Measurements from ENCODE around the gene PLXND1.
"Not testable (repeated sequence)": the region's sequence is repeated elsewhere in the genome, so short reads cannot be mapped to it uniquely, and the experiment has no call there.

PLXND1 gene

GRCh38 chr3:129644836-129645235, 38.4 kb upstream of the PLXND1 start:
- no peak for TF ChIP-seq Cebpa-rat (IDR thresholded peaks at IDR 0.05)
- no peaks in the 10 kb centered on the region for H3K9me3 ChIP-seq
- H3K9ac ChIP-seq = no peak overlapping the region
- H3K4me1 ChIP-seq = 0 out of 2 replicates have a peak, but pooled peaks cover 7% of the 10 kb centered on the region
- H3K4me3 ChIP-seq = no peak overlapping the region
- H4K20me1 ChIP-seq = no peaks in the 10 kb centered on the region
- no peaks in the 10 kb centered on the region for H3K27me3 ChIP-seq
- H3K27ac ChIP-seq = no peak overlapping the region
- no peak overlapping the region for H3K4me2 ChIP-seq
- no peaks in the 10 kb centered on the region for H3K36me3 ChIP-seq

GRCh38 chr3:129641567-129642260, 35.2 kb upstream of the PLXND1 start:
- not testable (repeated sequence) for H3K9ac ChIP-seq, H3K4me1 ChIP-seq, H4K20me1 ChIP-seq, H3K27ac ChIP-seq, H3K4me3 ChIP-seq, H3K27me3 ChIP-seq, H3K4me2 ChIP-seq, H3K36me3 ChIP-seq, H3K9me3 ChIP-seq

- not testable (repeated sequence) for H3K27me3 ChIP-seq, H4K20me1 ChIP-seq, H3K9ac ChIP-seq, H3K27ac ChIP-seq, H3K4me1 ChIP-seq, H3K4me3 ChIP-seq, H3K4me2 ChIP-seq, H3K36me3 ChIP-seq
- H3K9me3 ChIP-seq = peaks cover 13% of the 10 kb centered on the region
These were observed 34.5 kb upstream of the PLXND1 start for GRCh38 chr3:129640985-129641384.

GRCh38 chr3:129638481-129638880, 32.0 kb upstream of the PLXND1 start:
- Histone ChIP-seq H4K20me1 (no peaks in the 10 kb centered on the region), H3K4me2 (no peak overlapping the region), H3K4me1 (0 out of 2 replicates have a peak, but pooled peaks cover 4% of the 10 kb centered on the region), H3K4me3 (no peak overlapping the region), H3K9ac (no peak overlapping the region), H3K9me3 (peaks cover 23% of the 10 kb centered on the region), H3K27ac (no peak overlapping the region), H3K36me3 (no peaks in the 10 kb centered on the region), H3K27me3 (no peaks in the 10 kb centered on the region)
- no peak for TF ChIP-seq Cebpa-rat (IDR thresholded peaks at IDR 0.05)

GRCh38 chr3:129636082-129636481, 29.6 kb upstream of the PLXND1 start:
- Histone ChIP-seq H3K9ac (no peak overlapping the region), H3K27ac (no peak overlapping the region), H3K27me3 (no peaks in the 10 kb centered on the region), H3K4me3 (no peak overlapping the region), H3K4me2 (no peak overlapping the region), H4K20me1 (no peaks in the 10 kb centered on the region), H3K36me3 (no peaks in the 10 kb centered on the region), H3K4me1 (0 out of 2 replicates have a peak, but pooled peaks cover 6% of the 10 kb centered on the region), H3K9me3 (peaks cover 23% of the 10 kb centered on the region)
- no peak for TF ChIP-seq Cebpa-rat (IDR thresholded peaks at IDR 0.05)

- TF ChIP-seq Cebpa-rat (IDR thresholded peaks at IDR 0.05) = no peak
- H3K4me3 ChIP-seq = no peak overlapping the region
- H3K27ac ChIP-seq = no peak overlapping the region
These were observed 29.2 kb upstream of the PLXND1 start for GRCh38 chr3:129635656-129636055.

GRCh38 chr3:129633751-129634481, 27.4 kb upstream of the PLXND1 start:
- TF ChIP-seq Cebpa-rat (IDR thresholded peaks at IDR 0.05) = no peak
- Histone ChIP-seq H3K9ac (no peak overlapping the region), H3K27ac (no peak overlapping the region)

More at GRCh38 chr3:129635656-129636055, 29.2 kb upstream of the PLXND1 start:
- Histone ChIP-seq H3K4me1 (0 out of 2 replicates have a peak, but pooled peaks cover 6% of the 10 kb centered on the region), H3K36me3 (no peaks in the 10 kb centered on the region), H4K20me1 (no peaks in the 10 kb centered on the region), H3K9me3 (peaks cover 23% of the 10 kb centered on the region), H3K4me2 (no peak overlapping the region), H3K27me3 (no peaks in the 10 kb centered on the region), H3K9ac (no peak overlapping the region)

GRCh38 chr3:129632977-129633376, 26.5 kb upstream of the PLXND1 start:
- no peaks in the 10 kb centered on the region for H4K20me1 ChIP-seq
- no peak overlapping the region for H3K4me2 ChIP-seq
- no peak for TF ChIP-seq Cebpa-rat (IDR thresholded peaks at IDR 0.05)
- H3K4me3 ChIP-seq = no peak overlapping the region
- H3K4me1 ChIP-seq = 0 out of 2 replicates have a peak, but pooled peaks cover 6% of the 10 kb centered on the region
- no peaks in the 10 kb centered on the region for H3K27me3 ChIP-seq
- peaks cover 18% of the 10 kb centered on the region for H3K9me3 ChIP-seq
- no peak overlapping the region for H3K9ac ChIP-seq
- H3K27ac ChIP-seq = no peak overlapping the region
- no peaks in the 10 kb centered on the region for H3K36me3 ChIP-seq

More at GRCh38 chr3:129633751-129634481, 27.4 kb upstream of the PLXND1 start:
- Histone ChIP-seq H3K4me3 (no peak overlapping the region), H4K20me1 (no peaks in the 10 kb centered on the region), H3K4me1 (0 out of 2 replicates have a peak, but pooled peaks cover 6% of the 10 kb centered on the region), H3K9me3 (peaks cover 20% of the 10 kb centered on the region), H3K27me3 (no peaks in the 10 kb centered on the region), H3K36me3 (no peaks in the 10 kb centered on the region), H3K4me2 (no peak overlapping the region)

GRCh38 chr3:129632556-129632955, 26.1 kb upstream of the PLXND1 start:
- no peak for TF ChIP-seq Cebpa-rat (IDR thresholded peaks at IDR 0.05)
- no peaks in the 10 kb centered on the region for H4K20me1 ChIP-seq
- H3K36me3 ChIP-seq = no peaks in the 10 kb centered on the region
- H3K9ac ChIP-seq = no peak overlapping the region
- H3K27ac ChIP-seq = no peak overlapping the region
- peaks cover 6% of the 10 kb centered on the region; the same call in 1 of the 2 replicates for H3K4me1 ChIP-seq
- peaks cover 18% of the 10 kb centered on the region for H3K9me3 ChIP-seq
- no peaks in the 10 kb centered on the region for H3K27me3 ChIP-seq
- H3K4me2 ChIP-seq = no peak overlapping the region
- no peak overlapping the region for H3K4me3 ChIP-seq

- Histone ChIP-seq H3K4me3 (no peak overlapping the region), H3K27ac (no peak overlapping the region), H3K4me1 (peaks cover 9% of the 10 kb centered on the region; the same call in 1 of the 2 replicates), H3K27me3 (no peaks in the 10 kb centered on the region), H3K9ac (no peak overlapping the region), H3K9me3 (peaks cover 18% of the 10 kb centered on the region), H4K20me1 (no peaks in the 10 kb centered on the region), H3K36me3 (no peaks in the 10 kb centered on the region), H3K4me2 (no peak overlapping the region)
- no peak for TF ChIP-seq Cebpa-rat (IDR thresholded peaks at IDR 0.05)
These were observed 25.6 kb upstream of the PLXND1 start for GRCh38 chr3:129632056-129632455.

Measured in BLaER1 (cell line).